ENCODE data around the gene UBE2G1.

GRCh38 chr17:4331614-4332013, 34.9 kb downstream of the UBE2G1 start:
- no peak for TF ChIP-seq CTCF (IDR thresholded peaks at IDR 0.05)
- TF ChIP-seq POLR2A (IDR thresholded peaks at IDR 0.05), result no peak

Measured in body of pancreas (tissue), 4 donors.